Liver (tissue), 3 donors: Measurements from ENCODE around the gene ARHGEF3.

Source experiments
- CTCF ChIP-seq: fragments of 150-350 bp; IDR thresholded peaks from 2 replicates; pipeline ENCODE4 v1.5.1; 2017; ENCODE audit warnings: improper control_type of control experiment, low read depth, low read length; ENCODE audit not compliant: missing input control
- FOXA1 ChIP-seq: IDR thresholded peaks from 2 replicates; pipeline ENCODE4 v1.6.1; 2016; ENCODE audit warnings: antibody characterized with exemption
- GABPA ChIP-seq, 2 donors: IDR thresholded peaks in 1 of 2; conservative IDR thresholded peaks in 1 of 2; 2 replicates each; pipeline ENCODE4 v1.6.1; 2016; ENCODE audit warnings: antibody characterized with exemption in 2 of 2, mild to moderate bottlenecking in 1 of 2, moderate library complexity in 1 of 2
- HNF4A ChIP-seq, 2 donors: conservative IDR thresholded peaks; 2 replicates each; pipeline ENCODE4 v1.6.1; 2016; ENCODE audit warnings: antibody characterized with exemption in 2 of 2, mild to moderate bottlenecking in 2 of 2
- JUND ChIP-seq, 2 donors: IDR thresholded peaks; 2 replicates each; pipeline ENCODE4 v1.6.1; 2016; ENCODE audit warnings: antibody characterized with exemption in 2 of 2
- MAX ChIP-seq: IDR thresholded peaks from 2 replicates; pipeline ENCODE4 v1.6.1; 2016; ENCODE audit warnings: antibody characterized with exemption
- NR2F2 ChIP-seq: IDR thresholded peaks from 2 replicates; pipeline ENCODE4 v1.6.1; 2016; ENCODE audit warnings: antibody characterized with exemption
- RAD21 ChIP-seq, 2 donors: IDR thresholded peaks; 2 replicates each; pipeline ENCODE4 v1.6.1; 2016; ENCODE audit warnings: antibody characterized with exemption in 2 of 2, mild to moderate bottlenecking in 2 of 2
- RXRA ChIP-seq, 2 donors: IDR thresholded peaks; 2 replicates each; pipeline ENCODE4 v1.6.1; 2017 to 2018; ENCODE audit warnings: antibody characterized with exemption in 2 of 2, mild to moderate bottlenecking in 1 of 2
- SP1 ChIP-seq: IDR thresholded peaks from 2 replicates; pipeline ENCODE4 v1.6.1; 2018; ENCODE audit warnings: antibody characterized with exemption, mild to moderate bottlenecking
- TAF1 ChIP-seq: conservative IDR thresholded peaks from 2 replicates; pipeline ENCODE4 v1.6.1; 2016; ENCODE audit warnings: antibody characterized with exemption, mild to moderate bottlenecking
- YY1 ChIP-seq: IDR thresholded peaks from 2 replicates; pipeline ENCODE4 v1.6.1; 2016; ENCODE audit warnings: antibody characterized with exemption, mild to moderate bottlenecking
- ZBTB33 ChIP-seq: IDR thresholded peaks from 2 replicates; pipeline ENCODE4 v1.6.1; 2016; ENCODE audit warnings: antibody characterized with exemption
- donor health status: healthy.
- donor health status: healthy.

- no peak for TF ChIP-seq CTCF
- TF ChIP-seq GABPA (IDR thresholded peaks at IDR 0.05 in 1 of 2, conservative IDR thresholded peaks at IDR 0.05 in 1 of 2): no peak
- TF ChIP-seq MAX: no peak
- no peak for TF ChIP-seq SP1
- no peak for TF ChIP-seq TAF1
- no peak for TF ChIP-seq RXRA (IDR thresholded peaks at IDR 0.05)
- TF ChIP-seq HNF4A (conservative IDR thresholded peaks at IDR 0.05): no peak
- no peak for TF ChIP-seq JUND (IDR thresholded peaks at IDR 0.05)
- no peak for TF ChIP-seq YY1
- no peak for TF ChIP-seq RAD21 (IDR thresholded peaks at IDR 0.05)
- no peak for TF ChIP-seq ZBTB33
- no peak for TF ChIP-seq FOXA1
- TF ChIP-seq NR2F2: no peak
Measured at GRCh38 chr3:56748663-56749231, 53.0 kb downstream of the ARHGEF3 start.
